Endothelial cell of umbilical vein (primary cell): ENCODE data around the gene AP2B1. TPM values are rescaled to one million over a fixed set of nuclear protein-coding genes. Genes with fewer than 3 reads are reported as not detected.

ENCODE experiments used
- BruUV-seq: library from RNA; stranded (reverse); fragments of 400-500 nt; replicated peaks from 2 replicates; lab custom pipeline; 2021; lab: Mats Ljungman, UMichigan
- CTCF ChIA-PET: fragments of 300-600, 350-600 bp; sonication (Branson Sonifier 250); formaldehyde crosslinking; loops from one replicate; lab custom pipeline; 2021; ENCODE audit warnings: antibody characterized with exemption, inconsistent platforms; lab: Charles Lee
- POLR2A ChIA-PET: fragments of 300-600, 350-600 bp; sonication (Branson Sonifier 250); formaldehyde crosslinking; loops from one replicate; lab custom pipeline; 2021; ENCODE audit warnings: antibody characterized with exemption, inconsistent platforms; lab: Charles Lee
- DNase-seq: peaks from one replicate; pipeline ENCODE4 v3.0.0-alpha.2; 2011; ENCODE audit warnings: low read depth, low spot score
- FAIRE-seq: peaks from 2 replicates; lab custom pipeline; 2011; peaks lifted over from hg19 to GRCh38; lab: Jason Lieb, UNC
- H2AFZ ChIP-seq: 2 replicates; pipeline ENCODE4 v1.6.0; 2012; ENCODE audit warnings: low read depth, low read length, control low read depth, inconsistent platforms
- H3K27ac ChIP-seq: 2 replicates; pipeline ENCODE4 v1.5.1; 2011; ENCODE audit warnings: low read depth, mild to moderate bottlenecking, control low read depth, low read length, moderate library complexity; ENCODE audit not compliant: insufficient read depth
- H3K27me3 ChIP-seq, 2 experiments: 2 replicates each; pipeline versions ENCODE4 v1.6.0 to v1.6.1; 2011; ENCODE audit warnings: low read length in 2 of 2, mixed read lengths in 1 of 2; ENCODE audit not compliant: control insufficient read depth in 2 of 2, insufficient read depth in 2 of 2
- H3K36me3 ChIP-seq, 2 experiments: 2 replicates in 1 of 2; 3 replicates in 1 of 2; pipeline ENCODE4 v1.5.1; 2011; ENCODE audit warnings: low read length in 2 of 2, mild to moderate bottlenecking in 1 of 2, moderate library complexity in 1 of 2; ENCODE audit not compliant: control insufficient read depth in 2 of 2, insufficient read depth in 2 of 2; ENCODE audit errors: extremely low read depth in 1 of 2
- H3K4me1 ChIP-seq: 3 replicates; pipeline ENCODE4 v1.5.1; 2011; ENCODE audit warnings: mild to moderate bottlenecking, low read length; ENCODE audit not compliant: control insufficient read depth, insufficient read depth; ENCODE audit errors: extremely low read depth
- H3K4me2 ChIP-seq: 2 replicates; pipeline ENCODE4 v1.6.1; 2011; ENCODE audit warnings: low read length, control low read depth, mixed read lengths; ENCODE audit not compliant: insufficient read depth
- H3K4me3 ChIP-seq, 3 experiments: fragments of 200-600 bp in 1 of 3; sonication (generic), shearing (Covaris generic) in 1 of 3; replicated peaks in 1 of 3; 2 replicates each; pipeline ENCODE4 v1.5.1; 2011 to 2016; ENCODE audit warnings: control low read depth in 3 of 3, low read length in 3 of 3, mild to moderate bottlenecking in 2 of 3, inconsistent platforms in 1 of 3, low read depth in 1 of 3, moderate library complexity in 1 of 3; ENCODE audit not compliant: insufficient read depth in 1 of 3
- H3K79me2 ChIP-seq: 2 replicates; pipeline ENCODE4 v1.6.0; 2012; ENCODE audit warnings: low read length, inconsistent platforms; ENCODE audit not compliant: control insufficient read depth, insufficient read depth
- H3K9ac ChIP-seq: replicated peaks from 2 replicates; pipeline ENCODE3; 2011; ENCODE audit warnings: low read length, control low read depth; ENCODE audit not compliant: insufficient read depth; ENCODE audit errors: extremely low read depth
- H3K9me1 ChIP-seq: replicated peaks from 3 replicates; pipeline ENCODE4 v1.6.0; 2011; ENCODE audit warnings: mild to moderate bottlenecking, low read length; ENCODE audit not compliant: control insufficient read depth, insufficient read depth; ENCODE audit errors: extremely low read depth
- H3K9me3 ChIP-seq: replicated peaks from 2 replicates; pipeline ENCODE4 v1.5.1; 2012; ENCODE audit warnings: low read length, inconsistent platforms; ENCODE audit not compliant: control insufficient read depth, insufficient read depth
- H4K20me1 ChIP-seq: replicated peaks from 2 replicates; pipeline ENCODE3; 2011; ENCODE audit warnings: mild to moderate bottlenecking, low read length; ENCODE audit not compliant: control insufficient read depth, insufficient read depth; ENCODE audit errors: extremely low read depth
- EZH2 ChIP-seq: IDR thresholded peaks from 2 replicates; pipeline ENCODE4 v1.6.1; 2012; ENCODE audit warnings: borderline replicate concordance, low read depth, mild to moderate bottlenecking, moderate library complexity, low read length, inconsistent platforms; ENCODE audit not compliant: severe bottlenecking
- FOS ChIP-seq: IDR thresholded peaks from 2 replicates; pipeline ENCODE4 v1.6.1; 2011; ENCODE audit warnings: mild to moderate bottlenecking, low read length, moderate library complexity, borderline replicate concordance; ENCODE audit not compliant: insufficient read depth
- GATA2 ChIP-seq: IDR thresholded peaks from 2 replicates; pipeline ENCODE4 v1.7.0; 2011; ENCODE audit warnings: low read depth, mild to moderate bottlenecking, moderate library complexity, mixed read lengths, low read length; ENCODE audit not compliant: insufficient read length, insufficient read depth
- JUN ChIP-seq: IDR thresholded peaks from 2 replicates; pipeline ENCODE4 v1.6.1; 2011; ENCODE audit warnings: borderline replicate concordance, low read depth; ENCODE audit not compliant: insufficient read length, insufficient read depth
- MYC ChIP-seq: IDR thresholded peaks from one replicate; pipeline ENCODE4 v1.6.1; 2011; ENCODE audit warnings: mild to moderate bottlenecking, low read depth, low read length
- POLR2A ChIP-seq: IDR thresholded peaks from 2 replicates; pipeline ENCODE4 v1.6.1; 2012; ENCODE audit warnings: low read depth, mild to moderate bottlenecking, control low read depth, low read length
- POLR2AphosphoS5 ChIP-seq: IDR thresholded peaks from 2 replicates; pipeline ENCODE4 v1.6.1; 2012; ENCODE audit warnings: low read depth, mild to moderate bottlenecking, control low read depth, low read length, moderate library complexity; ENCODE audit not compliant: insufficient read depth
- dilution Hi-C: fragments of 300-500 bp; cut with MboI; formaldehyde crosslinking; loops from one replicate; pipeline ENCODE4 v1.15.0; 2019; ENCODE audit warnings: low sequenced_read_pairs; ENCODE audit not compliant: extremely low pct_ligation_motif_present
- intact Hi-C: fragments of 100-400 bp; cut with micrococcal nuclease; formaldehyde crosslinking; loops from one replicate; pipeline ENCODE4 v1.10.0; 2022
- polyA plus RNA-seq, 4 experiments: library from polyadenylated mRNA; depleted of rRNA in 3 of 4; stranded (reverse) in 3 of 4; unstranded in 1 of 4; fragments of >200 nt; gene quantifications; 2 replicates each; pipeline versions ENCODE4 v1.2.1 to v1.2.3, GENCODE V29; 2011 to 2012; ENCODE audit warnings: missing spikeins in 1 of 4
- total RNA-seq: library from RNA; stranded (reverse); gene quantifications from 2 replicates; pipeline ENCODE4 v1.2.3, GENCODE V29; 2021
- TF ChIP-seq, protein P1 (sequence below): IDR thresholded peaks from 2 replicates; pipeline ENCODE4 v1.6.1; 2011; ENCODE audit not compliant: insufficient read depth, insufficient read length
- TF ChIP-seq, protein P2 (sequence below), 2 donors: IDR thresholded peaks; 1 replicate in 1 of 2; 2 replicates in 1 of 2; pipeline ENCODE4 v1.5.1; 2011; ENCODE audit warnings: low read length in 2 of 2, mild to moderate bottlenecking in 2 of 2, moderate library complexity in 2 of 2, control low read depth in 1 of 2, inconsistent platforms in 1 of 2, low read depth in 1 of 2; ENCODE audit not compliant: insufficient read depth in 1 of 2; ENCODE audit errors: extremely low read depth in 1 of 2

The AP2B1 gene
- total and polyA plus RNA-seq, 2 donors (not counting 3 experiments of a cell fraction or from before 2014, with no cell fraction given) = 106 to 198 TPM

DNA sequence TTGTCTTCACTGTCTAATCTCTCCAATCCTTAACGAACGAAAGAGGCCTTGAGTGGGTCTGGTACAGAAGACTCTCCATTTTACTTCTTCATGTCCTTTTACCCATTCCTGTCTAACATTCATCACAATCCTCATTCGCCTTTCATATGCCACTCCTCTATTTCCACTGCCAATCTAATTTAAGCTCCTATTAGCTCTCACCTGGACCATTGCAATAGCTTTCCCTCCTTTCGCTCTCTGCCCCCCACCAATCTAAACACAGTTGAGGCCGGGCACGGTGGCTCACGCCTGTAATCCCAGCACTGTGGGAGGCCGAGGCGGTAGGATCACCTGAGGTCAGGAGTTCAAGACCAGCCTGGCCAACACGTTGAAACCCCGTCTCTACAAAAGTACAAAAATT is 20.2 kb upstream of the AP2B1 start:
- TF ChIP-seq FOS = no peak
- TF ChIP-seq GATA2 = no peak
- TF ChIP-seq JUN = no peak
- TF ChIP-seq POLR2A = no peak
- TF ChIP-seq EZH2 = no peak
- no peak for TF ChIP-seq MYC
- no peak for TF ChIP-seq POLR2AphosphoS5
- TF ChIP-seq, protein P1, sequence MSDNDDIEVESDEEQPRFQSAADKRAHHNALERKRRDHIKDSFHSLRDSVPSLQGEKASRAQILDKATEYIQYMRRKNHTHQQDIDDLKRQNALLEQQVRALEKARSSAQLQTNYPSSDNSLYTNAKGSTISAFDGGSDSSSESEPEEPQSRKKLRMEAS = no peak
- TF ChIP-seq, protein P2, sequence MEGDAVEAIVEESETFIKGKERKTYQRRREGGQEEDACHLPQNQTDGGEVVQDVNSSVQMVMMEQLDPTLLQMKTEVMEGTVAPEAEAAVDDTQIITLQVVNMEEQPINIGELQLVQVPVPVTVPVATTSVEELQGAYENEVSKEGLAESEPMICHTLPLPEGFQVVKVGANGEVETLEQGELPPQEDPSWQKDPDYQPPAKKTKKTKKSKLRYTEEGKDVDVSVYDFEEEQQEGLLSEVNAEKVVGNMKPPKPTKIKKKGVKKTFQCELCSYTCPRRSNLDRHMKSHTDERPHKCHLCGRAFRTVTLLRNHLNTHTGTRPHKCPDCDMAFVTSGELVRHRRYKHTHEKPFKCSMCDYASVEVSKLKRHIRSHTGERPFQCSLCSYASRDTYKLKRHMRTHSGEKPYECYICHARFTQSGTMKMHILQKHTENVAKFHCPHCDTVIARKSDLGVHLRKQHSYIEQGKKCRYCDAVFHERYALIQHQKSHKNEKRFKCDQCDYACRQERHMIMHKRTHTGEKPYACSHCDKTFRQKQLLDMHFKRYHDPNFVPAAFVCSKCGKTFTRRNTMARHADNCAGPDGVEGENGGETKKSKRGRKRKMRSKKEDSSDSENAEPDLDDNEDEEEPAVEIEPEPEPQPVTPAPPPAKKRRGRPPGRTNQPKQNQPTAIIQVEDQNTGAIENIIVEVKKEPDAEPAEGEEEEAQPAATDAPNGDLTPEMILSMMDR (IDR thresholded peaks at IDR 0.05; ENCODE audit: extremely low read depth in 1 of 2, insufficient read depth in 1 of 2, low read depth in 1 of 2, low read length in 2 of 2) = no peak
- ChIA-PET CTCF (interaction anchor here (1.4 to 2.2 kb wide), 2 partner anchors 22 to 27 kb away, joined by 3 to 12 read pairs; no protein-coding TSS in a partner anchor), POLR2A (no interaction called here)
- DNase-seq = no peak
- intact Hi-C loops (loop anchor here (1.0 kb wide), 1 partner anchor 24 kb away; no protein-coding TSS in a partner anchor), dilution Hi-C loops (no loop called here)
- peaks cover 10% of the 10 kb centered on the region for H3K4me1 ChIP-seq
- no peaks in the 10 kb centered on the region for H4K20me1 ChIP-seq
- FAIRE-seq = no peak
- no peak overlapping the region for H3K9ac ChIP-seq
- no peaks in the 10 kb centered on the region for H3K9me1 ChIP-seq
- no peaks in the 10 kb centered on the region for H3K36me3 ChIP-seq
- BruUV-seq = no TSS peak
- no peak overlapping the region for H3K4me3 ChIP-seq
- no peak overlapping the region for H3K27ac ChIP-seq
- peak overlapping the region; percentile 19 for H3K4me2 ChIP-seq
- H3K9me3 ChIP-seq = no peaks in the 10 kb centered on the region
- peak overlapping the region; percentile 48 for H2AFZ ChIP-seq
- peaks cover 7 to 12% of the 10 kb centered on the region in 2 experiments for H3K27me3 ChIP-seq
- peaks cover 30% of the 10 kb centered on the region for H3K79me2 ChIP-seq
